Pulmonary artery endothelial cell (primary cell): Measurements from ENCODE around the gene GRID1. TPM values are rescaled to one million over a fixed set of nuclear protein-coding genes. Genes with fewer than 3 reads are reported as not detected.

Experiments
- DNase-seq: peaks from one replicate; pipeline ENCODE4 v3.0.0-alpha.2; 2011; ENCODE audit warnings: low read depth, low spot score
- total RNA-seq: library from RNA; depleted of rRNA; stranded (reverse); fragments of >200 nt; gene quantifications from 2 replicates; pipeline ENCODE4 v1.2.3, GENCODE V29; 2014

Gene GRID1
- total RNA-seq, 1 donor from 2014 or later, result not detected

- DNase-seq, result no peak
Observed at GRCh38 chr10:86339226-86339865, 27.2 kb downstream of the GRID1 start.

- DNase-seq, result no peak
Observed at GRCh38 chr10:86337121-86337601, 29.4 kb downstream of the GRID1 start.

- DNase-seq, result no peak
Observed at GRCh38 chr10:86336341-86336740, 30.3 kb downstream of the GRID1 start.

- DNase-seq, result no peak
Observed at GRCh38 chr10:86335831-86336230, 30.8 kb downstream of the GRID1 start.

- DNase-seq, result no peak
Observed at GRCh38 chr10:86335257-86335656, 31.3 kb downstream of the GRID1 start.

- no peak for DNase-seq
Observed at GRCh38 chr10:86334488-86335085, 32.0 kb downstream of the GRID1 start.

GRCh38 chr10:86333826-86334487 lies 32.6 kb downstream of the GRID1 start:
- no peak for DNase-seq

- DNase-seq, result no peak
Observed at GRCh38 chr10:86331861-86332260, 34.7 kb downstream of the GRID1 start.

GRCh38 chr10:86330778-86331763 lies 35.5 kb downstream of the GRID1 start:
- DNase-seq, result no peak

GRCh38 chr10:86329896-86330680 lies 36.5 kb downstream of the GRID1 start:
- no peak for DNase-seq

- DNase-seq, result no peak
Observed at GRCh38 chr10:86329093-86329710, 37.4 kb downstream of the GRID1 start.

GRCh38 chr10:86327954-86328725 lies 38.5 kb downstream of the GRID1 start:
- DNase-seq, result no peak

- DNase-seq, result no peak
Observed at GRCh38 chr10:86325158-86325557, 41.4 kb downstream of the GRID1 start.

GRCh38 chr10:86321568-86321967 lies 45.0 kb downstream of the GRID1 start:
- no peak for DNase-seq

- no peak for DNase-seq
Observed at GRCh38 chr10:86319676-86320075, 46.9 kb downstream of the GRID1 start.

GRCh38 chr10:86317949-86318725 lies 48.5 kb downstream of the GRID1 start:
- no peak for DNase-seq

- DNase-seq, result no peak
Observed at GRCh38 chr10:86316990-86317389, 49.6 kb downstream of the GRID1 start.

GRCh38 chr10:86316274-86316835 lies 50.2 kb downstream of the GRID1 start:
- no peak for DNase-seq
